G401 (cell line): Measurements from ENCODE around the gene MIPOL1. TPM values are rescaled to one million over a fixed set of nuclear protein-coding genes. Genes with fewer than 3 reads are reported as not detected.
"Not testable (repeated sequence)": the region's sequence is repeated elsewhere in the genome, so short reads cannot be mapped to it uniquely, and the experiment has no call there.

ENCODE experiments used
- DNase-seq: peaks from one replicate; pipeline ENCODE4 v3.0.0-alpha.2; 2015; ENCODE audit warnings: low spot score
- in situ Hi-C: cut with HindIII; loops from 2 replicates; pipeline ENCODE4 v1.10.0; 2016; ENCODE audit warnings: low sequenced_read_pairs, mixed read lengths
- total RNA-seq: library from RNA; depleted of rRNA; stranded (reverse); fragments of >200 nt; shearing (Covaris generic); gene quantifications from 2 replicates; pipeline ENCODE4 v1.2.3, GENCODE V29; 2014

The MIPOL1 gene
- total RNA-seq, 1 experiment from 2014 or later: 13.2 TPM

- in situ Hi-C loops: no loop called here
Measured at GRCh38 chr14:37263656-37264236, 66.0 kb downstream of the MIPOL1 start.

DNA sequence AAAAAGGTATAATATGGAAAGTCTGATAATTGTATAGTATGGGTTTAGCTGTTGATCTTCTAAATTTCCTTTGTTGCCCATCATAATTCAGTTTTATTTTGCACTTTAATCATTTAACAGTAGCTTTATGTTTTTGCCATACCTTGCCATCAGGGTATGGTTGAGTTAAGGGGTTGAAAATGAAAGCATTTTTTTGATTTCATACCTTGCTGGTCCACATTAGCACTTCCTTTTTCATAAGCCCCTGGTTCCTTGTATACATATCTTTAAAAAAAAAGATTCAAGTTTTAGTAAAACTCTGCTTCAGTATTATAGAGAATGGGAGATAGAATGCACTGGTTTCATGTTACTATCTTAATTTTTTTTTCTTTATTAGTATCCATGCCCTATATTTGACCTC, 71.1 kb downstream of the MIPOL1 start:
- in situ Hi-C loops: no loop called here
- no peak for DNase-seq

More at GRCh38 chr14:37263656-37264236, 66.0 kb downstream of the MIPOL1 start:
- DNase-seq: no peak

DNA sequence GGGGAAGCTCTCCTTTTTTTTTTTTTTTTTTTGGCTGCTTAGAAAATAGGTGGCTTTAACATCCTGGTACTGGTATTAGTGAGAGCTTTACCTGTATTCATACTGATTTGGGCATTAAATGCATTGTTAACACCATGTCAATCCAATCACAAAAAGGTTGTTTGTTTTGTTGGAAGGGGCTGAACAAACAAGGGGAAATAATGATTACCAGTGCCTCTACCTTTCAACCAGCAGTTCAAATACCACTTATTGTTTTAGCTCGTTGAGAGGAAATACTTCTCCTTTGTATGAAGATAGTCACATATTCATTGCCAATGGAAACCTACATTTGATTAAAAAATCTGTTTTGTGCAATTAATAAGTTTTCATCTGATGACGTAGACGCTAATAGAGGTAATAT, 72.9 kb downstream of the MIPOL1 start:
- in situ Hi-C loops: no loop called here

GRCh38 chr14:37272569-37272968, 74.8 kb downstream of the MIPOL1 start:
- in situ Hi-C loops: no loop called here
- DNase-seq: no peak

More for the DNA sequence above, 72.9 kb downstream of the MIPOL1 start:
- DNase-seq: no peak

GRCh38 chr14:37274652-37275051, 76.9 kb downstream of the MIPOL1 start:
- no peak for DNase-seq
- in situ Hi-C loops: no loop called here

DNA sequence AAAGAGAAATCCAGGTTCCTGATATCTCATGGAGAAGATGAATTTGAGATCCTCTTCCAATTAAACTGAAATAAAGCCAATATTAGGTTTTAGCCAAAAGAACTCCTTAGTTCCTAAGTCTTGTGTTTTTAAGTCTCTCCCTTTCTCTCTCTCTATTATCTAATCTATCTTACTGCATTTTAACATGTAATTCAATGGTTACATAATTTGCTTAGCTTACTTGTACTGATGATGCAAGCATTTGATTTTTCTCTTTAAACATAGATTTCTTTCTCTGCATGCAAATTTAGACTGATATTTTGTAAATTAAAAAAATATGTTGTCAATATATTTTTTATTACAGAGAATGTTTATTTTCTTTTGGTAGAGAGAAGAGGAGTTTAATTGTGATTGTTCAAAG, 78.2 kb downstream of the MIPOL1 start:
- in situ Hi-C loops: no loop called here
- no peak for DNase-seq

DNA sequence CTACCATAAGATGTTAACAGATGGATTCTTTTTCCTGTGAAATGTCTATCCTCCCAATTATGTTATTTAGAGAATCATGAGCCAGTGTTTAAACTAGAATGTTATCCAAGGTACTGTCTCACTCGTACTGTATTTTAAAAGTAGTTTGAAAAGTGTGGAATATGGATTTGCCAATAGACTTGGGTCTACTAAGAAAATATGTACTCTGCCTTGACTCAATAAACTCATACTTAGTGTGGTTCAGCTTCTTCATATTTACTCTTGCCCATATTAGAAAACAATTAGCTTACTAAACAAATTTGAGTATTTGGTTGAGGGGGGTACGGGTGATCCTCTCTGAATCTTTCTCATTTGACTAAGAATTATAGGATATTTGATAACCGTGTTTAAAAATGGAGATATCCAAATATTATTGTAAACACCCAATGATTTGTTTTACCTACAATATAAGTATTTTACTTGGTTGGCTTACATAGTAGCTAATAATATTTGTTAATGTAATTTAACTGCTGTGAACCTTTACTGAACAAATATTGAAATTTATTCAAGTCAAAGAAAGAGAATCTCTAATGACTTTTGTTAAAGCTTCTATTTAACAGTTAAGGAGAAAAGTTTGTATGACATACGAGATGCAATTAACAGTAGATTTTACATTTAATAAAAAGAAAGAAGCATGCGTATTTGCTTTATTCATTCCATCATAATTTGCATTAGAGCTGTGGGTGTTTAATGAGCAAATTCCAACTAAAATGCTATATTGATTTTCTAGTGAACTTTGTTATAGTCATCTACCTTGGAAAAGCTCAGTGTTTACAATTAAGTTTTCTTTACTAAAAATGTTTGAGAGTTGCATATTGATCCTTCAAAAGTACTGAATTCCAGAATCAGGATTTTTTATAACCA, 81.2 kb downstream of the MIPOL1 start:
- in situ Hi-C loops: no loop called here
- no peak for DNase-seq

DNA sequence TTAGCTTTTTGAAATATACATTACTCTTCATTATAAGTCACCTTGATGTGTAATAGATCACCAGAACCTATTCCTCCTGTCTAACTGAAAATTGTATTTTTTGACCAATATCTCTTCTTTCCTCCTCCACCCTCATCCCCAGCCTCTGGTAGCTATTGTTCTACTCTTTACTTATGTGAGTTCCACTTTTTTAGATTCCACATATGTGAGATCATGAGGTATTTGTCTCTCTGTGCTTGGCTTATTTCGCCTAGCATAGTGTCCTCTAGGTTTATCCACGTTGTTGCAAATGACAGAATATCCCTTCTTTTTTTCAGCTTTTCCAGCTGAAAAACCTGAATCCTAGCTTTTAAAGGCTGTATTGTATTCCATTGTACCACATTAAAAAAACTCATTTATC, 82.1 kb downstream of the MIPOL1 start:
- in situ Hi-C loops: no loop called here

DNA sequence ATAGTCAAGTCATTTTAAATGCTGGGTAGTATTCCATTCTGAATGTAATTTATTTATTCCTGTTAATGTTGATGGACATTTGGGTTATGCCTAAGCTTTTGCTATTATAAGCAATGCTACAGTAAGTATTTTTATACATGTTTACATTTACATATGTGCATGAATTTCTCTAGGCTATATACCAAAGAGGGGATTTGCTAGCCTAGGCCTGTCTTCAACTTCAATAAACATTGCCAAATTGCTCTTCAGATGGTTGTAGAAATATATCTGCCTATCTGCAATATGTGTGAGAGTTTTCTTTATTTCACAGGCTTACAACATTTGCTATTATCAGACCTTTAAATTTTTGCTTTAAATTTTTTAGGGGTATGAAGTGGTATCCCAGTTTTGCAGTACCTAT, 87.0 kb downstream of the MIPOL1 start:
- no peak for DNase-seq
- in situ Hi-C loops: no loop called here

More for the DNA sequence above, 82.1 kb downstream of the MIPOL1 start:
- DNase-seq: no peak

DNA sequence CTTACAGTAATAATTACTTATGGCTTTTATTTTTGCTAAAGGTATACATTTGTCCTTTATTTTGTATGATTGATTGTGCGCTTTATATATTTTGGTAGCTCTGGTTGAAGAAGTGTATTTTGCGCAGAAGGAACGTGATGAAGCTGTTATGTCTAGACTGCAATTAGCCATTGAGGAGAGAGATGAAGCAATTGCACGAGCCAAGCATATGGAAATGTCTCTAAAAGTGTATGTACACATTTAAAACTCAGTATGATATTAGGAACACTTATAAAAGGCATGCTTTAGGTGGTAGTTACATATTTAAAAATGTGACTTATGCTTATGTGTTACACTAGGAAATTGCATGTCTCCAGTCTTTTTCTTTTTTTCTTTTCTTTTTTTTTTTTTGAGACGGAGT, 87.5 kb downstream of the MIPOL1 start:
- DNase-seq: no peak
- in situ Hi-C loops: no loop called here

DNA sequence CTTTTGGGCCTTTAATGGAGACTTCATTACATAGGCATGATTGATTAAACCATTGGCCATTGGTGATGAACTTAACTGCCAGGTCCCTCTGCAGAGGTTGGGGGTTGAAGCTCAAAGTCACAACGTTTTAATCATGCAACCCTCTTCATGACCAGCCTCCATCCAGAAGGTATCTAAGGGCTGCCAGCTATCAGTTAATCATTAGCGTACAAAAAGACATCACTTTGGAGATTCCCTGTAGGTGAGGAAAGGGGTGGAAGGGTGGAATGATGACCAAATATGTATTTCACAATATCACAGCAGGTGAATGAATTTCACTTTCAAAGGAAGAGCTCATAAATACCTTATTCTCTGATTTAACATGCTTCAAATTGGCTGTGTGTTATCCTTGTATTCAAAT, 92.0 kb downstream of the MIPOL1 start:
- in situ Hi-C loops: no loop called here
- DNase-seq: no peak

GRCh38 chr14:37295262-37295661, 97.5 kb downstream of the MIPOL1 start:
- in situ Hi-C loops, DNase-seq: not testable (repeated sequence)

- in situ Hi-C loops: no loop called here
- no peak for DNase-seq
Measured at GRCh38 chr14:37311252-37311651, 113.5 kb downstream of the MIPOL1 start.

GRCh38 chr14:37318938-37319337, 121.2 kb downstream of the MIPOL1 start:
- in situ Hi-C loops: no loop called here
- DNase-seq: no peak

GRCh38 chr14:37320106-37320505, 122.4 kb downstream of the MIPOL1 start:
- in situ Hi-C loops: no loop called here
- no peak for DNase-seq

DNA sequence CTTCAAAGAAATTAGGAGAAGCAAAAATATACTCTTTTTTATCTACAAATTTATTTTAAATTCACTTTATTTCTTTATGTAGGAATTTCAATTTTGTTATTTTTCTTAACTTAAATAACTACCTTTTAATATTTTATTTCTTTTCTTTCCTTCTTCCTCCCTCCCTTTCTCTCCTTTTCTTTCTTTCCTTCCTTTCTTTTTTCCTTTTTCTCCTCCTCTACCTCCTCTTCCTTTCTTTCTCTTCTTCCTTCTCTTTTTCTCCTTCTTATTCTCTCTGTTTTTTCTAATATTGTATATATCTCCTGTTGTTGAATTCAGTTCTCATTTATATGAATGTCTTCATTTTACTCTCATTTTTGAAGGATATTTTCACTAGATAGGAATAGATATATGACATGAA, 127.6 kb downstream of the MIPOL1 start:
- in situ Hi-C loops: no loop called here
- no peak for DNase-seq

GRCh38 chr14:37326434-37326833, 128.7 kb downstream of the MIPOL1 start:
- in situ Hi-C loops: no loop called here
- no peak for DNase-seq

DNA sequence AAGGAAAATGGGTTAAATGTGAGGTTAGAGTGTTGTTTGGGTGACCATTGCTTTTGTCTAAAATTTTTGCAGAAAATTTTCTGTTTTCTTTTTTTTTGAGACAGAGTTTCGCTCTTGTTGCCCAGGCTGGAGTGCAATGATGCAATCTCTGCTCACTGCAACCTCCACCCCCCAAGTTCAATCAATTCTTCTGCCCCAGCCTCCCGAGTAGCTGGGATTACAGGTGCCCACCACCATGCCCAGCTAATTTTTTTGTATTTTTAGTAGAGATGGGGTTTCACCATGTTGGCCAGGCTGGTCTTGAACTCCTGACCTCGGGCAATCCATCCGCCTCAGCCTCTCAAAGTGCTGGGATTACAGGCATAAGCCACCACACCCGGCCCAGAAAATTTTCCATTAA, 130.2 kb downstream of the MIPOL1 start:
- DNase-seq, in situ Hi-C loops: not testable (repeated sequence)

GRCh38 chr14:37328673-37329072, 130.9 kb downstream of the MIPOL1 start:
- DNase-seq: no peak
- in situ Hi-C loops: no loop called here

GRCh38 chr14:37329189-37330001, 131.7 kb downstream of the MIPOL1 start:
- in situ Hi-C loops: no loop called here

More at GRCh38 chr14:37329189-37330001, 131.7 kb downstream of the MIPOL1 start:
- DNase-seq: no peak
